Right cardiac atrium (tissue), 5 donors: ENCODE results near the gene TAS2R46. TPM values are rescaled to one million over a fixed set of nuclear protein-coding genes. Genes with fewer than 3 reads are reported as not detected.
"Not testable (repeated sequence)": the region's sequence is repeated elsewhere in the genome, so short reads cannot be mapped to it uniquely, and the experiment has no call there.

Experiments used
- ATAC-seq, 2 donors: fragments of 200-7000 bp; cut with Tn5 transposase; one replicate each; pipeline versions ENCODE4 v1.8.0 to v1.9.1; 2020; ENCODE audit warnings: moderate library complexity in 2 of 2, mild to moderate bottlenecking in 1 of 2
- DNase-seq, 3 donors: peaks; one replicate each; pipeline ENCODE4 v3.0.0-alpha.2; 2020
- H3K27ac ChIP-seq: one replicate; pipeline ENCODE4 v1.5.1; 2013; ENCODE audit warnings: mild to moderate bottlenecking, low read length, control low read depth, moderate library complexity
- H3K27me3 ChIP-seq: one replicate; pipeline ENCODE4 v1.6.1; 2013; ENCODE audit not compliant: control insufficient read depth, insufficient read depth
- H3K4me1 ChIP-seq: one replicate; pipeline ENCODE4 v1.6.1; 2013; ENCODE audit warnings: low read length; ENCODE audit not compliant: control insufficient read depth, insufficient read depth
- H3K4me3 ChIP-seq: one replicate; pipeline ENCODE4 v1.5.1; 2013; ENCODE audit warnings: low read length, control low read depth
- H3K9me3 ChIP-seq: one replicate; pipeline ENCODE4 v1.6.1; 2013; ENCODE audit warnings: low read length; ENCODE audit not compliant: control insufficient read depth
- WGBS: extraction: QIAGEN DNeasy Blood & Tissue Kit; methylation state at CpG from one replicate; pipeline ENCODE4 v1.1.7; 2013; 5-methylcytosine and 5-hydroxymethylcytosine counted together
- intact Hi-C, 4 donors: fragments of 100-400 bp; cut with DNase I; formaldehyde crosslinking; loops; one replicate each; pipeline versions ENCODE4 v1.11.0 to v1.14.0; 2022 to 2023
- long read RNA-seq, 4 donors: library from polyadenylated mRNA; unstranded; transcript quantifications; one replicate each; pipeline ENCODE4 v2.0.0, GENCODE V29; 2020 to 2021
- polyA plus RNA-seq: library from polyadenylated mRNA; stranded (reverse); fragments of 200-250 nt; gene quantifications from one replicate; pipeline ENCODE4 v1.2.3, GENCODE V29; 2013
- total RNA-seq, 4 donors: library from RNA; stranded (reverse); fragmentation: NEBNext Ultra II Directional; extraction: Animal tissue kit (Norgen Biotek cat#: 25700); gene quantifications; one replicate each; pipeline ENCODE4 v1.2.1, GENCODE V29; 2021
- donor health status: healthy with polysubstance abuse.
- donor health status: DM: no; HTN: yes; CAD: no.
- donor health status: DM: no; HTN: no; CAD: no.
- donor health status: DM: no; HTN: yes; CAD: no; lungs with severe emphysema.
- donor health status: DM: yes; HTN: yes; CAD: no.

TAS2R46 gene, protein sequence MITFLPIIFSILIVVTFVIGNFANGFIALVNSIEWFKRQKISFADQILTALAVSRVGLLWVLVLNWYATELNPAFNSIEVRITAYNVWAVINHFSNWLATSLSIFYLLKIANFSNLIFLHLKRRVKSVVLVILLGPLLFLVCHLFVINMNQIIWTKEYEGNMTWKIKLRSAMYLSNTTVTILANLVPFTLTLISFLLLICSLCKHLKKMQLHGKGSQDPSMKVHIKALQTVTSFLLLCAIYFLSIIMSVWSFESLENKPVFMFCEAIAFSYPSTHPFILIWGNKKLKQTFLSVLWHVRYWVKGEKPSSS
- total RNA-seq: under 1 TPM in 3 of 4 donors, not detected in 1; 0.26 to 0.71 (median 0.53) TPM
- not detected for polyA plus RNA-seq
- long read RNA-seq, donor 1: 0 reads
- long read RNA-seq, donor 2: 0 reads
- long read RNA-seq, donor 3: 0 reads
- long read RNA-seq, donor 4: 0 reads

DNA sequence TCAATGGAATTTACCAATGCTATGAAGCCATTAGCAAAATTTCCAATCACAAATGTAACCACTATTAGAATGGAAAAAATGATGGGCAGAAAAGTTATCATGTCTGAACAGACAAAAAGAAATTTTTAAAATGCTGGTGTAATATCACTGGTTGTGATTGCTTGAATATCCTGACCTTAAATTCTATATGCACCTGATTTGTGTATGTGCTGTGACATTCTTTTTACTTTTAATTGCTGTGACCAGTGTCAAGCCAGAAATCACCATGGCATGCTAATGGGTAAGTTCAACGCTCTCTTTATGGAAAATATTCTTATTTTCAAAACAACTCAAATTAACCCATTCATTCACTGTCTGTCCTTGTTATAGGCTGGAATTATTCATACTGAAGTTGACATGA is at the start of gene TAS2R46:
Gene TAS2R46, minus strand, starts transcription at position 101 of the 400 bp plus-strand sequence. Its CDS starts 0 bp downstream, at position 101.
- H3K4me1 ChIP-seq, H3K4me3 ChIP-seq, intact Hi-C loops, DNase-seq, H3K27ac ChIP-seq, H3K9me3 ChIP-seq, ATAC-seq, H3K27me3 ChIP-seq: not testable (repeated sequence)
- 93% methylated on average over 1 of the region's 1 CpG for WGBS

DNA sequence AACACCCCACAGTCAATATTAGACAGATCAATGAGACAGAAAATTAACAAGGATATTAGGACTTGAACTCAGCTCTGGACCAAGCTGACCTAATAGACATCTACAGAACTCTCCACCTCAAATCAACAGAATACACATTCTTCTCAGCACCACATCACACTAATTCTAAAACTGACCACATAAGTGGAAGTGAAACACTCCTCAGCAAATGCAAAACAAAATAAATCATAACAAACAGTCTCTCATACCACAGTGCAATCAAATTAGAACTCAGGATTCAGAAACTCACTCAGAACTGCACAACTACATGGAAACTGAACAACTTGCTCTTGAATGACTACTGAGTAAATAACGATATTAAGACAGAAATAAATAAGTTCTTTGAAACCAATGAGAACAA is 49.1 kb upstream of the TAS2R46 start:
- ATAC-seq, H3K27ac ChIP-seq, DNase-seq, H3K4me3 ChIP-seq, H3K4me1 ChIP-seq, intact Hi-C loops, H3K9me3 ChIP-seq, H3K27me3 ChIP-seq: not testable (repeated sequence)
- 100% methylated on average over 1 of the region's 1 CpG for WGBS

DNA sequence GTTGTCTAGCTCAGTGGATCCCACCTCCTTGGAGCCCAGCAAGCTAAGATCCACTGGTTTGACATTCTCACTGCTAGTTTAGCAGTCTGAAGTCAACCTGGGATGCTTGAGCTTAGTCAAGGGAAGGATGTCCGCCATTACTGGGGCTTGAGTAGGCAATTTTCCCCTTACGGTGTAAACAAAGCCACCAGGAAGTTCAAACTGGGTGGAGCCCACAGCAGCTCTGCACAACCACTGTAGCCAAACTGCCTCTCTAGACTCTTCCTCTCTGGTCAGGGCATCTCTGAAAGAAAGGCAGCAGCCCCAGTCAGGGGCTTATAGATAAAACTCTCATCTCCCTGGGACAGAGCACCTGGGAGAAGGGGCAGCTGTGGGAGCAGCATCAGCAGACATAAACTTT is 46.8 kb upstream of the TAS2R46 start:
- 81% methylated on average over 2 of the region's 2 CpGs for WGBS
- DNase-seq (peak in 1 of 3 donors; percentile 26), ATAC-seq (no peak)
- Histone ChIP-seq H3K4me3 (no peak overlapping the region), H3K27me3 (no peaks in the 10 kb centered on the region), H3K27ac (no peak overlapping the region), H3K9me3 (no peaks in the 10 kb centered on the region), H3K4me1 (no peaks in the 10 kb centered on the region)
- intact Hi-C loops: no loop called here

DNA sequence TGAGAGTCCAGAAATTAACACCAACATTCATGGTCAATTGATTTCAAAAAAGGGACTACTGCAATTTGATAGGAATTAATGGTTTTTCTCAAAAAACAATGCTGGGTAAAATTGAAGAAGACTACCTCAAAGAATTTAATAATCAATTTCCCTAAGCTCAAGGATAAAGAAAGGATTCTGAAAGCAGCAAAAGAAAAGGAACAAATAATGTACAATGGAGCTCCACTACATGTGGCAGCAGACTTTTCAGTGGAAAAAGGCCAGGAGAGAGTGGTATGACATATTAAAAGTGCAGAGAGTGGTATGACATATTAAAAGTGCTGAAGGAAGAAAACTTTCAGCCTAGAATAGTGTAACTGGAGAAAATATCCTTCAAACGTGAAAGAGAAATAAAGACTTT is 45.6 kb upstream of the TAS2R46 start:
- H3K4me1 ChIP-seq: no peaks in the 10 kb centered on the region
- no peak overlapping the region for H3K4me3 ChIP-seq
- no peak overlapping the region for H3K27ac ChIP-seq
- no peaks in the 10 kb centered on the region for H3K9me3 ChIP-seq
- DNase-seq (no peak), ATAC-seq (no peak)
- H3K27me3 ChIP-seq: no peaks in the 10 kb centered on the region
- intact Hi-C loops: no loop called here
- 70% methylated on average over 1 of the region's 1 CpG for WGBS

DNA sequence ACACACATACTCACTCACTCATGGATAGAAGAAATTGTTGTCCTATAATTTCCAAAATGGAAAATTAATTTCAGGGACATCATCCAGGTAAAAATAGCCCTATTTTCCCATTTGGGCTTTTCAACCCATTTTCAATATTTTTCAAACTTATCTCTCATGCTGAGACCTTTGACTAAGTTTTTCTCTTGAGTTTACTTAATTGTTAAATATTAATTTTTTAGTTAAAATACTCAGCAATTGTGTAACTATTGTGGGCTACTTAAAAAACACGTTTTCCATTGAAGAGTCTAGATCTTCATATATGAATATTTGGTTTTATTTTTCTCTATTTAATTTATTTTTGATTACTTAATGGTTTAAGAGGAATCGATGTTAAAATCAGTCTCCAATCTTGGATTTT is 44.2 kb upstream of the TAS2R46 start:
- Histone ChIP-seq H3K4me1 (no peaks in the 10 kb centered on the region), H3K27me3 (no peaks in the 10 kb centered on the region), H3K27ac (no peak overlapping the region), H3K4me3 (no peak overlapping the region), H3K9me3 (no peaks in the 10 kb centered on the region)
- intact Hi-C loops: no loop called here
- ATAC-seq (no peak), DNase-seq (no peak)
- 90% methylated on average over 2 of the region's 2 CpGs for WGBS

DNA sequence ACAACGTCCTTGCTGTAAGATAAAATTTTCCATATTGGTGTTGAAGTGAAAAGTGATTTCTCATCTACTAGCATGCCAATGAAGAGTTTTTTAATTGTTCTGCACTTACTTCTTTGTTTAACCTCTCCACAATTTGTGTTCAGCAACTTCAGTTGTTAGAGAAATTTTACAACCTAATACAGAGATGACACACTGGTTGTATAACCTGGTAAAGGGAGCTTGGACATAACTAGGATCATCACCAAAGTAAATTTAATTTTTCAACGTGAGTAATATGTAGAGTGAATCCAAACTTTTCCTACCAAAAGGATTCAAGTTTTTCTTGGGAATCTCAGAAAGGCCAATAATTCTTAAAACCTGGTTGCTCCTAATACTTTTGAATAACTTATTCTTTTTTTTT is 43.5 kb upstream of the TAS2R46 start:
- 42% methylated on average over 2 of the region's 2 CpGs for WGBS
- intact Hi-C loops: no loop called here

DNA sequence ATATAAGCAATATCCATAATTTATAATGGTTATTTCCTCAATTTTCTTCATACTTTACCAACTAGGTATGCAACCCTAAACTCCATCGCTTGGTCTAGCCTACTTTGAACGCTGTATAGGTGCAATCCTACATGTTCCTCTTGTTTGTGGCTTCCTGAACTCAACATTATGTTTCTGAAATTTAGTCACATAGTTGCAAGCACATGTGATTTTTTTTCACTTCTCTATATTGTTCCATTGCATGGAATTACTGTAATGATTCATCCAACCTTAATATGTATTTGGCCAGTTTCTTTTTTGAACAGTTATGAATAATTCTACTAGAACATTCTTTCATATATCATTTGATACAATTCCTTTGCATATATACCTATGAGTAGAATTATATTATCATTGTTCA is 32.8 kb upstream of the TAS2R46 start:
- H3K4me1 ChIP-seq, intact Hi-C loops: not testable (repeated sequence)

More for the DNA sequence above, 43.5 kb upstream of the TAS2R46 start:
- H3K27ac ChIP-seq: no peak overlapping the region
- no peaks in the 10 kb centered on the region for H3K27me3 ChIP-seq
- H3K4me1 ChIP-seq: no peaks in the 10 kb centered on the region
- no peak overlapping the region for H3K4me3 ChIP-seq
- no peaks in the 10 kb centered on the region for H3K9me3 ChIP-seq
- DNase-seq (no peak), ATAC-seq (no peak)

DNA sequence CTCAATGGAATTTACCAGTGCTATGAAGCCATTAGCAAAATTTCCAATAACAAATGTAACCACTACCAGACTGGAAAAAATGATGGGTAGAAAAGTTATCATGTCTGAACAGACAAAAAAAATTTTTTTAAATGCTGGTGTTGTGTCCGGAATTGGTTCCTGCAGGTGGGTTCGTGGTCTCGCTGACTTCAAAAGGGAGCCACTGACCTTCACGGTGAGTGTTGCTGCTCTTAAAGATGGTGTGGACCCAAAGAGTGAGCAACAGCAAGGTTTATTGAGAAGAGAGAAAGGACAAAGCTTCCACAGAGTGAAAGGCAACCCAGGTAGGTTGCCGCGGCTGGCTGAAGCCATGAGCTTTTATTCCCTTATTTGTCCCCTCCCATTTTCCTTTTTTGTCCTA is 30.0 kb upstream of the TAS2R46 start, which contains the start of gene TAS2R43:
Gene TAS2R43, minus strand, starts transcription at position 186 of the 400 bp plus-strand sequence. Its CDS starts 84 bp downstream, at position 102.
- no peak for ATAC-seq
- Histone ChIP-seq H3K4me3 (no peak within 1 kb of the TSS), H3K27ac (no peak within 1 kb of the TSS), H3K27me3 (no peaks in the 10 kb centered on the region), H3K4me1 (no peaks in the 10 kb centered on the region), H3K9me3 (no peaks in the 10 kb centered on the region)
- DNase-seq: no peak
- 98% methylated on average over 3 of the region's 6 CpGs for WGBS
- intact Hi-C loops: no loop called here

More for the DNA sequence above, 32.8 kb upstream of the TAS2R46 start:
- no CpG with 5 or more reads among the region's 2 CpGs for WGBS
- H3K4me3 ChIP-seq, ATAC-seq, DNase-seq, H3K27me3 ChIP-seq, H3K9me3 ChIP-seq, H3K27ac ChIP-seq: not testable (repeated sequence)

DNA sequence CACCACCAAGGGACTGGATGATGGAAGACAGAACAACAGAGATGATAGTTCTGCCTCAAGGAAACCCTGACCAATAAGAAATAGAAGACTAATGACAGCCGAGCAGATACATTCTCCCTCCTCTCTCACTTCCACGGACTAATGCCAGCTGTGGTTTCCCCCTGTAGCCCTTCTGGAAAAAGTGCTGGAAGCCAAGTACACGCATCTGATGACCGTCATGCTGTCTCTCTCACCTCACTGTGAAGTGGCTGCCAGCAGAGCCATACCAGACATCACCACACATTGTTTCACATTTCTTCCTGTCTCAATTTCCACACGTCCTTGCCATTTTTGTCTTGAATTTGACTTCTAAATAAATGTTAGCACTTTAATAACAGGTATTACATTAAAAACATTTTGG is 27.2 kb upstream of the TAS2R46 start:
- no peaks in the 10 kb centered on the region for H3K9me3 ChIP-seq
- intact Hi-C loops: no loop called here
- H3K27ac ChIP-seq: no peak overlapping the region
- WGBS: 0% methylated on average over 1 of the region's 5 CpGs
- H3K27me3 ChIP-seq: no peaks in the 10 kb centered on the region
- no peak for DNase-seq
- no peaks in the 10 kb centered on the region for H3K4me1 ChIP-seq
- no peak overlapping the region for H3K4me3 ChIP-seq
- no peak for ATAC-seq

DNA sequence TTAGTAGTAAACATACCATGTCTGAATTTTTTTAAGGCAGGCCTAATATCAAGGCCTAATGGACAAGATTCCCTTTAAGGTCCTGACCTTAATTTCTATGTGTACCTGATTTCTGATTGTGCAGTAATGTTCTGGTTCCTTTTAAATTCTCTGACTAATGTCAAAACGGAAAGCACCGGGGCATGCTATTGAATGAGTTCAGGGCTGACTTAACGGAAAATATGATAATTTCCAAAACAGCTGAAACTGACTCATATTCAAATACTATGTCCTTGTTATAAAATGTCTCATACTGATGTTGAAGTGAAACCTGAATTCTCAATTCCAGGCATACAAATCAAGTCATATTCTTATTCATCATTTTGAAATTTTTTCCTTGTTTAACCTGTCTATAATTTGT is 23.3 kb upstream of the TAS2R46 start:
- Histone ChIP-seq H3K4me1 (no peaks in the 10 kb centered on the region), H3K4me3 (no peak overlapping the region), H3K27ac (no peak overlapping the region), H3K9me3 (no peaks in the 10 kb centered on the region), H3K27me3 (no peaks in the 10 kb centered on the region)
- DNase-seq (no peak), ATAC-seq (no peak)
- intact Hi-C loops: no loop called here
- no CpG with 5 or more reads among the region's 3 CpGs for WGBS

DNA sequence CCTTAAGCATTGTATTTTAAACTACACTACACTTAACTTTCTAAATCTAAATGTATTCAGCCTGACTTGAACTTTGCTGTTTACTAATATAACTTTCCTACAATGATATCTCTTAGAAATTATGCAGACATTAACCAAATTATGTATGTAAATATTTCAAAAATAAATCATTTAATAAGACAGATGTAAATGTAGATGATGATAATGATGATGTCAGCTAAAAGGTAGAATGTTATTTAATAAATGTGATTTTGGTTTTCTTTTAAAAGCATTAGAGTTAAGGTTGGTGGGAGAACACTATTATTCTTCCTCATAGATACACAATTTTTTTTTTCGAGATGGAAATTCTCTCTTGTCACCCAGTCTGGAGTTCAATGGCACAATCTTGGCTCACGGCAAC is 19.9 kb upstream of the TAS2R46 start:
- H3K27me3 ChIP-seq: no peaks in the 10 kb centered on the region
- no peak overlapping the region for H3K27ac ChIP-seq
- no peaks in the 10 kb centered on the region for H3K9me3 ChIP-seq
- no peak overlapping the region for H3K4me3 ChIP-seq
- whole genome bisulfite sequencing: no CpG with 5 or more reads among the region's 2 CpGs
- ATAC-seq (no peak), DNase-seq (no peak)
- H3K4me1 ChIP-seq: no peaks in the 10 kb centered on the region
- intact Hi-C loops: no loop called here
